B cell (primary cell): ENCODE data around the gene SDK1. TPM values are rescaled to one million over a fixed set of nuclear protein-coding genes. Genes with fewer than 3 reads are reported as not detected.

ENCODE experiments used
- ATAC-seq: fragments of 200-7000 bp; cut with Tn5 transposase; one replicate; pipeline ENCODE4 v1.10.0; 2021; ENCODE audit warnings: low read depth, mild to moderate bottlenecking, moderate number of reproducible peaks, moderate library complexity
- CTCF ChIA-PET: fragments of 350-600 bp; sonication (Branson Sonifier 250); formaldehyde crosslinking; loops from one replicate; lab custom pipeline; 2021; ENCODE audit warnings: antibody characterized with exemption, inconsistent platforms; lab: Charles Lee
- POLR2A ChIA-PET: fragments of 350-600 bp; sonication (Branson Sonifier 250); formaldehyde crosslinking; loops from one replicate; lab custom pipeline; 2021; ENCODE audit warnings: antibody characterized with exemption; lab: Charles Lee
- DNase-seq: peaks from one replicate; pipeline ENCODE4 v3.0.0; 2013
- H2AFZ ChIP-seq: 2 replicates; pipeline ENCODE4 v1.6.1; 2012; ENCODE audit warnings: mild to moderate bottlenecking, low read depth, low read length; ENCODE audit not compliant: insufficient read depth, poor library complexity, severe bottlenecking
- H3K27ac ChIP-seq, 2 donors: 1 replicate in 1 of 2; 2 replicates in 1 of 2; pipeline ENCODE4 v1.5.1; 2012 to 2013; ENCODE audit warnings: low read length in 2 of 2, mild to moderate bottlenecking in 2 of 2, moderate library complexity in 1 of 2
- H3K27me3 ChIP-seq, 4 experiments: fragments of 200-600 bp in 1 of 4; sonication (generic) in 1 of 4; replicated peaks in 1 of 4; 1 replicate in 2 of 4; 2 replicates in 2 of 4; pipeline versions ENCODE4 v1.6.1 to v1.7.0; 2013 to 2016; ENCODE audit warnings: low read length in 3 of 4, mild to moderate bottlenecking in 2 of 4, mixed read lengths in 1 of 4, moderate library complexity in 1 of 4; ENCODE audit not compliant: insufficient read depth in 4 of 4, control insufficient read depth in 3 of 4; ENCODE audit errors: control extremely low read depth in 1 of 4
- H3K36me3 ChIP-seq, 2 experiments: replicated peaks in 1 of 2; 1 replicate in 1 of 2; 2 replicates in 1 of 2; pipeline versions ENCODE4 v1.6.1 to v1.7.1; 2013; ENCODE audit warnings: low read length in 1 of 2; ENCODE audit not compliant: insufficient read depth in 2 of 2, control insufficient read depth in 1 of 2; ENCODE audit errors: control extremely low read depth in 1 of 2, extremely low read depth in 1 of 2
- H3K4me1 ChIP-seq, 2 donors: fragments of 200-600 bp in 1 of 2; sonication (generic) in 1 of 2; 1 replicate in 1 of 2; 2 replicates in 1 of 2; pipeline versions ENCODE4 v1.5.1 to v1.6.1; 2013 to 2017; ENCODE audit warnings: low read length in 2 of 2; ENCODE audit not compliant: control insufficient read depth in 2 of 2, insufficient read depth in 2 of 2
- H3K4me2 ChIP-seq: replicated peaks from 2 replicates; pipeline ENCODE3; 2012; ENCODE audit warnings: mild to moderate bottlenecking, low read depth, low read length; ENCODE audit not compliant: poor library complexity, severe bottlenecking
- H3K4me3 ChIP-seq, 5 experiments: fragments of 200-600 bp in 1 of 5; sonication (generic) in 1 of 5; 1 replicate in 3 of 5; 2 replicates in 2 of 5; pipeline versions ENCODE4 v1.5.1 to v1.7.0; 2011 to 2016; ENCODE audit warnings: low read length in 4 of 5, mild to moderate bottlenecking in 4 of 5, low read depth in 2 of 5, control low read depth in 1 of 5, moderate library complexity in 1 of 5; ENCODE audit not compliant: insufficient read depth in 1 of 5; ENCODE audit errors: control extremely low read depth in 1 of 5, extremely low read depth in 1 of 5
- H3K79me2 ChIP-seq: fragments of 200-600 bp; sonication (generic); one replicate; pipeline ENCODE4 v1.6.0; 2016; ENCODE audit warnings: low read length; ENCODE audit not compliant: control insufficient read depth, insufficient read depth
- H3K9ac ChIP-seq: fragments of 200-600 bp; sonication (generic); 2 replicates; pipeline ENCODE4 v1.6.1; 2017; ENCODE audit warnings: mild to moderate bottlenecking, low read length, moderate library complexity
- H3K9me3 ChIP-seq, 3 donors: one replicate each; pipeline versions ENCODE4 v1.6.1 to v1.7.1; 2013; ENCODE audit warnings: low read length in 2 of 3; ENCODE audit not compliant: control insufficient read depth in 2 of 3, insufficient read depth in 1 of 3; ENCODE audit errors: control extremely low read depth in 1 of 3
- H4K20me1 ChIP-seq: 2 replicates; pipeline ENCODE4 v1.6.0; 2012; ENCODE audit warnings: mild to moderate bottlenecking, low read length; ENCODE audit not compliant: insufficient read depth, control insufficient read depth, poor library complexity, severe bottlenecking
- H3K27ac Mint-ChIP-seq: one replicate; pipeline ENCODE4 v1.8.0; 2021; ENCODE audit warnings: mixed read lengths
- H3K27me3 Mint-ChIP-seq: one replicate; pipeline ENCODE4 v1.8.0; 2021; ENCODE audit warnings: mixed read lengths
- H3K4me1 Mint-ChIP-seq: one replicate; pipeline ENCODE4 v1.8.0; 2021; ENCODE audit warnings: mixed read lengths
- H3K4me3 Mint-ChIP-seq: one replicate; pipeline ENCODE4 v1.8.0; 2021; ENCODE audit warnings: mixed read lengths
- H3K9me3 Mint-ChIP-seq: one replicate; pipeline ENCODE4 v1.8.0; 2022; ENCODE audit warnings: mixed read lengths; ENCODE audit not compliant: insufficient read depth
- EZH2 ChIP-seq: IDR thresholded peaks from 2 replicates; pipeline ENCODE4 v1.6.1; 2012; ENCODE audit warnings: borderline replicate concordance, low read depth, mild to moderate bottlenecking, moderate library complexity, low read length; ENCODE audit not compliant: insufficient read depth, poor library complexity, severe bottlenecking
- WGBS: methylation state at CpG from one replicate; pipeline ENCODE4 v1.1.5; 2013; ENCODE audit warnings: missing lambda C conversion rate; ENCODE audit not compliant: insufficient coverage; 5-methylcytosine and 5-hydroxymethylcytosine counted together
- intact Hi-C: fragments of 100-400 bp; cut with micrococcal nuclease; formaldehyde crosslinking; loops from one replicate; pipeline ENCODE4 v1.10.0; 2022
- polyA plus RNA-seq: library from polyadenylated mRNA; depleted of rRNA; stranded (reverse); fragments of >200 nt; gene quantifications from 2 replicates; pipeline ENCODE4 v1.2.3, GENCODE V29; 2012
- total RNA-seq, 2 donors: library from RNA; stranded (reverse); fragments of 120-200 nt in 1 of 2; gene quantifications; 1 replicate in 1 of 2; 2 replicates in 1 of 2; pipeline versions ENCODE4 v1.2.3 to v1.2.4, GENCODE V29; 2013 to 2022
- TF ChIP-seq, protein P1 (sequence below): fragments of 200-600 bp; IDR thresholded peaks from one replicate; pipeline ENCODE4 v1.8.0; 2022; ENCODE audit warnings: antibody characterized with exemption, mild to moderate bottlenecking

The SDK1 gene
- total and polyA plus RNA-seq, 2 donors (not counting 1 experiment from before 2014, with no cell fraction given): 0.73 to 2.0 TPM

DNA sequence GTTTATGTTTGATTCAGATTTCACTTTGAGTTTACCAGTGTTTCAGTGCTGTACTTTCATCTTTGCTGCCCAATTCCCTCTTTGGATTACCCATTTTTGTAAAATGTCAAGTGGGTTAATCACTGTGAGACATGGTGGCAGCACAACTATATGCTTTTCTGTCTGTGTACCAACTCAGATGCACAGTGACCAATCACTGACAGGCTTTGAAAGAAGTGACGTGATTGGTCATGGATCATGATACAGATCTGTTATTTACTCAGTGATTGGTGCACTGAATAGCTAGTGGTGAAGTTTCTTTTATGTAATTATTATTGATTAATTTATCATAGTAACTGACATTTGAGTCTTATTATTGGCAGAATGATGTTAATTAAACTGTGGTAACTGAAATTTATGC is 126.9 kb downstream of the SDK1 start:
- intact Hi-C loops: no loop called here
- no peak overlapping the region for H3K27ac ChIP-seq
- Mint-ChIP-seq H3K4me1 (no peaks in the 10 kb centered on the region), H3K4me3 (no peak overlapping the region), H3K27me3 (peaks cover 11% of the 10 kb centered on the region), H3K27ac (no peak overlapping the region), H3K9me3 (no peaks in the 10 kb centered on the region)
- no peak for TF ChIP-seq EZH2
- TF ChIP-seq, protein P1, sequence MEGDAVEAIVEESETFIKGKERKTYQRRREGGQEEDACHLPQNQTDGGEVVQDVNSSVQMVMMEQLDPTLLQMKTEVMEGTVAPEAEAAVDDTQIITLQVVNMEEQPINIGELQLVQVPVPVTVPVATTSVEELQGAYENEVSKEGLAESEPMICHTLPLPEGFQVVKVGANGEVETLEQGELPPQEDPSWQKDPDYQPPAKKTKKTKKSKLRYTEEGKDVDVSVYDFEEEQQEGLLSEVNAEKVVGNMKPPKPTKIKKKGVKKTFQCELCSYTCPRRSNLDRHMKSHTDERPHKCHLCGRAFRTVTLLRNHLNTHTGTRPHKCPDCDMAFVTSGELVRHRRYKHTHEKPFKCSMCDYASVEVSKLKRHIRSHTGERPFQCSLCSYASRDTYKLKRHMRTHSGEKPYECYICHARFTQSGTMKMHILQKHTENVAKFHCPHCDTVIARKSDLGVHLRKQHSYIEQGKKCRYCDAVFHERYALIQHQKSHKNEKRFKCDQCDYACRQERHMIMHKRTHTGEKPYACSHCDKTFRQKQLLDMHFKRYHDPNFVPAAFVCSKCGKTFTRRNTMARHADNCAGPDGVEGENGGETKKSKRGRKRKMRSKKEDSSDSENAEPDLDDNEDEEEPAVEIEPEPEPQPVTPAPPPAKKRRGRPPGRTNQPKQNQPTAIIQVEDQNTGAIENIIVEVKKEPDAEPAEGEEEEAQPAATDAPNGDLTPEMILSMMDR: no peak
- no peak overlapping the region for H3K9ac ChIP-seq
- no peaks in the 10 kb centered on the region for H3K9me3 ChIP-seq
- no peak for DNase-seq
- no peaks in the 10 kb centered on the region for H3K79me2 ChIP-seq
- POLR2A ChIA-PET: no interaction called here
- WGBS: no CpG with 5 or more reads among the region's 1 CpG
- H3K27me3 ChIP-seq: no peaks in the 10 kb centered on the region
- CTCF ChIA-PET: no interaction called here
- H3K4me2 ChIP-seq: no peak overlapping the region
- H3K36me3 ChIP-seq: no peaks in the 10 kb centered on the region
- H4K20me1 ChIP-seq: no peaks in the 10 kb centered on the region
- ATAC-seq: no peak
- H2AFZ ChIP-seq: no peak overlapping the region
- H3K4me3 ChIP-seq: no peak overlapping the region
- H3K4me1 ChIP-seq: no peaks in the 10 kb centered on the region

DNA sequence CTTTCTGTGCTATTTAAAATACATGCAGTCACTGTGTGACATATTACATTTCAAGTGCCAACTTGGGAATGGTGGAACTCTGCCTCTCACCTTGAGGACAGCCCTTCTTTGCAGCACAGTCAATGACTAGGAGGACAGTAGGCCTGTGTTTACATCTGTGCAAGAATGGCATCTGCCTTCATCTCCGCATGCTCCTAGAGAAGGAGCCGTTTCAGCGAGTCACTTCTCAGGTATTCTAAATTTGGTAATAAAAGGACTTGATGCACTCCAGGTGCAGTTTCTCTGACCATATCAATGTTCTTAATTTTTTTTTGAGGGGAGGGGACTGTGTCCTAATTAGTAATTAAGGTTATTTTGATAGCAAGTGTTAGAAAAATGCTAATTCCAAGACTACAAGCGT is 128.9 kb downstream of the SDK1 start:
- Histone ChIP-seq H3K9me3 (no peaks in the 10 kb centered on the region), H3K4me3 (no peak overlapping the region), H3K27me3 (no peaks in the 10 kb centered on the region), H3K4me1 (no peaks in the 10 kb centered on the region), H3K27ac (no peak overlapping the region), H3K36me3 (no peaks in the 10 kb centered on the region), H3K4me2 (no peak overlapping the region), H4K20me1 (no peaks in the 10 kb centered on the region), H3K9ac (no peak overlapping the region), H2AFZ (no peak overlapping the region), H3K79me2 (no peaks in the 10 kb centered on the region)
- TF ChIP-seq, protein P1: no peak
- no peak for TF ChIP-seq EZH2
- H3K27me3 Mint-ChIP-seq: peaks cover 21% of the 10 kb centered on the region
- intact Hi-C loops: no loop called here
- no peak for DNase-seq
- POLR2A ChIA-PET: no interaction called here
- H3K4me1 Mint-ChIP-seq: no peaks in the 10 kb centered on the region
- no peaks in the 10 kb centered on the region for H3K9me3 Mint-ChIP-seq
- WGBS: 70% methylated on average over 4 of the region's 4 CpGs
- CTCF ChIA-PET: no interaction called here
- H3K4me3 Mint-ChIP-seq: no peak overlapping the region
- no peak for ATAC-seq
- no peak overlapping the region for H3K27ac Mint-ChIP-seq
